Measurements from ENCODE around the gene SLC11A1. TPM values are rescaled to one million over a fixed set of nuclear protein-coding genes. Genes with fewer than 3 reads are reported as not detected.

SLC11A1 gene
- polyA plus RNA-seq, 3 donors: 184 to 2,019 (median 352) TPM

DNA sequence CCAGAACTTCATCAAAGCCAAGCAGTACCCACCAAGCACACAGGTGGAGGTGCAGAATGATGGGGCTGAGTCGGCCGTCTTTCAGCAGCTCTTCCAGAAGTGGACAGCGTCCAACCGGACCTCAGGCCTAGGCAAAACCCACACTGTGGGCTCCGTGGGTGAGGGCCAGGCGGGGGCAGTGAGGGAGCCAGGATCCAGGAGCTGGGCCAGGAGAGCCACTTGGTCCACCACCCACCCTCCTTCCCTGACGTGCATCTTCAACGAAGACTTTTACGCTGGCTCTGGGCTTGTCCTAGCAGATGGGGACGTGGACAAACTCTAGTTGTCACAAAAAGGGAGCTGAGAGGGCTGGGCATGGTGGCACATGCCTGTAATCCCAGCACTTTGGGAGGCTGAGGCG lies 48.6 kb downstream of the SLC11A1 start:
- no peaks in the 10 kb centered on the region for H3K9me3 Mint-ChIP-seq
- H3K4me3 Mint-ChIP-seq: no peak overlapping the region
- DNase-seq: no peak
- no peak overlapping the region for H2AFZ ChIP-seq (ENCODE audit: insufficient read depth, low read depth, low read length, poor library complexity, severe bottlenecking)
- TF ChIP-seq, protein P1, sequence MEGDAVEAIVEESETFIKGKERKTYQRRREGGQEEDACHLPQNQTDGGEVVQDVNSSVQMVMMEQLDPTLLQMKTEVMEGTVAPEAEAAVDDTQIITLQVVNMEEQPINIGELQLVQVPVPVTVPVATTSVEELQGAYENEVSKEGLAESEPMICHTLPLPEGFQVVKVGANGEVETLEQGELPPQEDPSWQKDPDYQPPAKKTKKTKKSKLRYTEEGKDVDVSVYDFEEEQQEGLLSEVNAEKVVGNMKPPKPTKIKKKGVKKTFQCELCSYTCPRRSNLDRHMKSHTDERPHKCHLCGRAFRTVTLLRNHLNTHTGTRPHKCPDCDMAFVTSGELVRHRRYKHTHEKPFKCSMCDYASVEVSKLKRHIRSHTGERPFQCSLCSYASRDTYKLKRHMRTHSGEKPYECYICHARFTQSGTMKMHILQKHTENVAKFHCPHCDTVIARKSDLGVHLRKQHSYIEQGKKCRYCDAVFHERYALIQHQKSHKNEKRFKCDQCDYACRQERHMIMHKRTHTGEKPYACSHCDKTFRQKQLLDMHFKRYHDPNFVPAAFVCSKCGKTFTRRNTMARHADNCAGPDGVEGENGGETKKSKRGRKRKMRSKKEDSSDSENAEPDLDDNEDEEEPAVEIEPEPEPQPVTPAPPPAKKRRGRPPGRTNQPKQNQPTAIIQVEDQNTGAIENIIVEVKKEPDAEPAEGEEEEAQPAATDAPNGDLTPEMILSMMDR (IDR thresholded peaks at IDR 0.05): no peak
- H4K20me1 ChIP-seq (ENCODE audit: insufficient read depth, low read length): no peaks in the 10 kb centered on the region
- H3K79me2 ChIP-seq (ENCODE audit: insufficient read depth, low read length): no peaks in the 10 kb centered on the region
- no peaks in the 10 kb centered on the region for H3K27me3 ChIP-seq (ENCODE audit: control insufficient read depth in 2 of 2, insufficient read depth in 2 of 2, low read length in 2 of 2)
- no peaks in the 10 kb centered on the region for H3K4me1 ChIP-seq (ENCODE audit: control insufficient read depth in 1 of 2, insufficient read depth in 2 of 2, low read length in 2 of 2)
- no peaks in the 10 kb centered on the region for H3K36me3 ChIP-seq (replicated peaks in 1 of 2; ENCODE audit: control insufficient read depth in 1 of 2, insufficient read depth in 2 of 2, low read length in 2 of 2)
- no peaks in the 10 kb centered on the region for H3K9me3 ChIP-seq (replicated peaks in 1 of 2; ENCODE audit: control insufficient read depth in 1 of 2, insufficient read depth in 1 of 2, low read length in 2 of 2)
- H3K4me2 ChIP-seq (replicated peaks; ENCODE audit: extremely low read depth, low read length, poor library complexity, severe bottlenecking): no peak overlapping the region
- H3K9ac ChIP-seq (ENCODE audit: insufficient read depth, low read length, poor library complexity, severe bottlenecking): no peak overlapping the region
- peaks cover 3 to 7% (median 4%) of the 10 kb centered on the region in 3 donors for H3K27me3 Mint-ChIP-seq (ENCODE audit: low read depth in 3 of 3)
- H3K4me3 ChIP-seq (replicated peaks in 1 of 3; ENCODE audit: low read depth in 2 of 3, low read length in 3 of 3): no peak overlapping the region
- H3K4me1 Mint-ChIP-seq: no peaks in the 10 kb centered on the region
- no peaks in the 10 kb centered on the region for H3K36me3 Mint-ChIP-seq
- WGBS (ENCODE audit: insufficient coverage): 98% methylated on average over 6 of the region's 11 CpGs
- intact Hi-C loops (cut with micrococcal nuclease): no loop called here
- H3K27ac ChIP-seq (ENCODE audit: low read depth in 1 of 2, low read length in 2 of 2): no peak overlapping the region
- no peak overlapping the region for H3K27ac Mint-ChIP-seq

GRCh38 chr2:218431878-218432277 lies 49.8 kb downstream of the SLC11A1 start:
- no peaks in the 10 kb centered on the region for H3K9me3 ChIP-seq (replicated peaks in 1 of 2; ENCODE audit: control insufficient read depth in 1 of 2, insufficient read depth in 1 of 2, low read length in 2 of 2)
- intact Hi-C loops (cut with micrococcal nuclease): no loop called here

More at GRCh38 chr2:218431878-218432277, 49.8 kb downstream of the SLC11A1 start:
- no peak for DNase-seq
- Histone ChIP-seq H4K20me1 (ENCODE audit: insufficient read depth, low read length) (no peaks in the 10 kb centered on the region), H3K27me3 (ENCODE audit: control insufficient read depth in 2 of 2, insufficient read depth in 2 of 2, low read length in 2 of 2) (no peaks in the 10 kb centered on the region), H3K4me2 (replicated peaks; ENCODE audit: extremely low read depth, low read length, poor library complexity, severe bottlenecking) (no peak overlapping the region), H3K36me3 (replicated peaks in 1 of 2; ENCODE audit: control insufficient read depth in 1 of 2, insufficient read depth in 2 of 2, low read length in 2 of 2) (no peaks in the 10 kb centered on the region), H3K79me2 (ENCODE audit: insufficient read depth, low read length) (no peaks in the 10 kb centered on the region), H3K4me1 (ENCODE audit: control insufficient read depth in 1 of 2, insufficient read depth in 2 of 2, low read length in 2 of 2) (no peaks in the 10 kb centered on the region), H3K27ac (ENCODE audit: low read depth in 1 of 2, low read length in 2 of 2) (no peak overlapping the region), H3K4me3 (replicated peaks in 1 of 3; ENCODE audit: low read depth in 2 of 3, low read length in 3 of 3) (no peak overlapping the region), H2AFZ (ENCODE audit: insufficient read depth, low read depth, low read length, poor library complexity, severe bottlenecking) (no peak overlapping the region), H3K9ac (ENCODE audit: insufficient read depth, low read length, poor library complexity, severe bottlenecking) (no peak overlapping the region)
- TF ChIP-seq, protein P1 (IDR thresholded peaks at IDR 0.05): no peak
- Mint-ChIP-seq H3K36me3 (no peaks in the 10 kb centered on the region), H3K4me3 (no peak overlapping the region), H3K4me1 (no peaks in the 10 kb centered on the region), H3K9me3 (no peaks in the 10 kb centered on the region), H3K27me3 (ENCODE audit: low read depth in 3 of 3) (peaks cover 1 to 7% (median 4%) of the 10 kb centered on the region in 3 donors), H3K27ac (no peak overlapping the region)
- WGBS (ENCODE audit: insufficient coverage): 95% methylated on average over 8 of the region's 10 CpGs

All from CD14-positive monocyte (primary cell).